ENCODE data around the gene PRSS56.

DNA sequence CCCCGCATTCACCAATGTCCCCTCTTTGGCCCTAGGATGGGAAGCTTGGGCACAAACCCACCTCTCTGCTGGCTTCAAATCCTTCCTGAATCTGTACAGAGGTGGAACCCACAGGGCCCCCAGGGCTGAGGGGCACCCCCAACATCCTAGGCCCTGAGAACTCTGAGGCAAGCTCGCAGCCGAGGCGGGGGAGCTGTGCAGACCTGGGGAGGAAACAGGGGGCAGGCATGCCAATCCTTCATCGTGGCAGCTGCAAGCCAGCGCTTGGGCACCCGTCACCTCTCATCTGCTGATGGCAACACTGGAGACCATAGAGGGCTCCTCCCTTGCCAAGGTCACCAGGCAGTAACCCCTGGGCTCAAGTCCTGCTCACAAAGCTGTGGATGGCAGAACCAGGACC, 43.4 kb upstream of the PRSS56 start:
- TF ChIP-seq POLR2A (IDR thresholded peaks at IDR 0.05): no peak
- TF ChIP-seq, protein P1, sequence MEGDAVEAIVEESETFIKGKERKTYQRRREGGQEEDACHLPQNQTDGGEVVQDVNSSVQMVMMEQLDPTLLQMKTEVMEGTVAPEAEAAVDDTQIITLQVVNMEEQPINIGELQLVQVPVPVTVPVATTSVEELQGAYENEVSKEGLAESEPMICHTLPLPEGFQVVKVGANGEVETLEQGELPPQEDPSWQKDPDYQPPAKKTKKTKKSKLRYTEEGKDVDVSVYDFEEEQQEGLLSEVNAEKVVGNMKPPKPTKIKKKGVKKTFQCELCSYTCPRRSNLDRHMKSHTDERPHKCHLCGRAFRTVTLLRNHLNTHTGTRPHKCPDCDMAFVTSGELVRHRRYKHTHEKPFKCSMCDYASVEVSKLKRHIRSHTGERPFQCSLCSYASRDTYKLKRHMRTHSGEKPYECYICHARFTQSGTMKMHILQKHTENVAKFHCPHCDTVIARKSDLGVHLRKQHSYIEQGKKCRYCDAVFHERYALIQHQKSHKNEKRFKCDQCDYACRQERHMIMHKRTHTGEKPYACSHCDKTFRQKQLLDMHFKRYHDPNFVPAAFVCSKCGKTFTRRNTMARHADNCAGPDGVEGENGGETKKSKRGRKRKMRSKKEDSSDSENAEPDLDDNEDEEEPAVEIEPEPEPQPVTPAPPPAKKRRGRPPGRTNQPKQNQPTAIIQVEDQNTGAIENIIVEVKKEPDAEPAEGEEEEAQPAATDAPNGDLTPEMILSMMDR (IDR thresholded peaks at IDR 0.05): no peak
- no peak for TF ChIP-seq POLR2AphosphoS5 (IDR thresholded peaks at IDR 0.05)

Measured in breast epithelium (tissue), 3 donors.